Measurements from ENCODE around the gene AMMECR1.
"Not testable (repeated sequence)": the region's sequence is repeated elsewhere in the genome, so short reads cannot be mapped to it uniquely, and the experiment has no call there.

The AMMECR1 gene

DNA sequence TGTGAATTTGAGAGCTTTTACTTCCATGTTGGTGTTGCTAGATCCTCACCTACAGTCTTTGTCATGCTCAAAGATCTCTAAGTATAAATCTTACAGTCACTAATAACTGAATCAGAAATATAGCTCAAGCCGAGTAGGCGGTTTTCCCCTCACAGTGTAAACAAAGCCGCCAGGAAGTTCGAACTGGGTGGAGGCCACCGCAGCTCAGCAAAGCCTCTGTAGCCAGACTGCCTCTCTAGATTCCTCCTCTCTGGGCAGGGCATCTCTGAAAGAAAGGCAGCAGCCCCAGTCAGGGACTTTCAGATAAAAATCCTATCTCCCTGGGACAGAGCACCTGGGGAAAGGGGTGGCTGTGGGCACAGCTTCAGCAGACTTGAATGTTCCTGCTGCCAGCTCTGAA lies 79.6 kb downstream of the AMMECR1 start:
- H3K27me3 ChIP-seq (ENCODE audit: control insufficient read depth in 1 of 2, insufficient read depth in 2 of 2, low read length in 2 of 2); H3K27ac ChIP-seq (ENCODE audit: low read length); H3K36me3 ChIP-seq (ENCODE audit: control insufficient read depth in 2 of 2, insufficient read depth in 2 of 2, low read length in 2 of 2); H3K9me3 ChIP-seq (ENCODE audit: control insufficient read depth in 2 of 2, low read length in 2 of 2); H3K4me3 ChIP-seq (ENCODE audit: low read length in 2 of 2); H3K4me1 ChIP-seq (ENCODE audit: control insufficient read depth, insufficient read depth, low read length); H3K9ac ChIP-seq (ENCODE audit: low read length in 2 of 2): not testable (repeated sequence)

DNA sequence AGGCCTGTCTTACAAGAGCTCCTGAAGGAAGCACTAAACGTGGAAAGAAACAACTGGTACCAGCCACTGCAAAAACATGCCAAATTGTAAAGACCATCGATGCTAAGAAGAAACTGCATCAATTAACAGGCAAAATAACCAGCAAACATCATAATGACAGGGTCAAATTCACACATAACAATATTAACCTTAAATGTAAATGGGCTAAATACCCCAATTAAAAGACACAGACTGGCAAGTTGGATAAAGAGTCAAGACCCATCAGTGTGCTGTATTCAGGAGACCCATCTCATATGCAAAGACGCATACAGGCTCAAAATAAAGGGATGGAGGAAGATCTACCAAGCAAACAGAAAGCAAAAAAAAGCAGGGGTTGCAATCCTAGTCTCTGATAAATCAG lies 86.4 kb downstream of the AMMECR1 start:
- H3K27ac ChIP-seq (ENCODE audit: low read length); H3K4me3 ChIP-seq (ENCODE audit: low read length in 2 of 2); H3K36me3 ChIP-seq (ENCODE audit: control insufficient read depth in 2 of 2, insufficient read depth in 2 of 2, low read length in 2 of 2); H3K9ac ChIP-seq (ENCODE audit: low read length in 2 of 2); H3K27me3 ChIP-seq (ENCODE audit: control insufficient read depth in 1 of 2, insufficient read depth in 2 of 2, low read length in 2 of 2); H3K4me1 ChIP-seq (ENCODE audit: control insufficient read depth, insufficient read depth, low read length); H3K9me3 ChIP-seq (ENCODE audit: control insufficient read depth in 2 of 2, low read length in 2 of 2): not testable (repeated sequence)

DNA sequence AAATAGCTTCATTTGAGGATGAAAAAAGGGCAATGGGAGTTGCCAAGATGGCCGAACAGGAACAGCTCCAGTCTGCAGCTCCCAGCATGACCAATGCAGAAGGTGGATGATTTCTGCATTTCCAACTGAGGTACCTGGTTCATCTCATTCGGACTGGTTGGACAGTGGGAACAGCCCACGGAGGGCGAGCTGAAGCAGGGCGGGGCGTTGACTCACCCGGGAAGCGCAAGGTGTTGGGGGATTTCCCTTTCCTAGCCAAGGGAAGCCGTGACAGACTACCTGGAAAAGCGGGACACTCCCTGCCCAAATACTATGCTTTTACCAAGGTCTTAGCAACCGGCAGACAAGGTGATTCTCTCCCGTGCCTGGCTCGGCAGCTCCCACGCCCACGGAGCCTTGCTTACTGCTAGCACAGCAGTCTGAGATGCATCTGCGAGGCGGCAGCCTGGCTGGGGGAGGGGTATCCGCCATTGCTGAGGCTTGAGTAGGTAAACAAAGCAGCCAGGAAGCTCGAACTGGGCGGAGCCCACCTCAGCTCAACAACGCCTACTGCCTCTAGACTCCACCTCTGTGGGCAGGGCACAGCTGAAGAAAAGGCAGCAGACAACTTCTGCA lies 88.3 kb downstream of the AMMECR1 start:
- not testable (repeated sequence) for H3K9ac ChIP-seq (ENCODE audit: low read length in 2 of 2); H3K27ac ChIP-seq (ENCODE audit: low read length); H3K4me3 ChIP-seq (ENCODE audit: low read length in 2 of 2)

DNA sequence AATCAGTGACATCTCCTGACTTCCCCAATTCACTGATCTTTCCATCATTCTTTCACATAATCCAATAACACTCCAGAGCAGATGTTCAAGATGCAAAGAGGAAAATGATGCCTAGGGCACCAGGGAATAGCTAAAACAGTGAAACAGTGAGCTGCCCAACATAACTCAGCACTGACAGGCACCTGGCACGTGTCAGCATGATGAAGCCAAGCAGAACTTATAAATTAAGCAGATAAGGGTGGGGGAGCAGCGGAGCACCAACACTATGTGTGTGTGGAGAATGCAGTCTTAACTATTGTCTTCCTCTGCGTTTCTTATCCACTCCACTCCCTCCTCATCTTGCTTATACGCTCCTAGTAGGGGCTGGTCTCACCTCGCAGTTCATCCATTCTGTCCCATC lies 89.4 kb downstream of the AMMECR1 start:
- Histone ChIP-seq H3K27ac (ENCODE audit: low read length) (no peak overlapping the region), H3K36me3 (ENCODE audit: control insufficient read depth in 2 of 2, insufficient read depth in 2 of 2, low read length in 2 of 2) (no peaks in the 10 kb centered on the region), H3K4me1 (ENCODE audit: control insufficient read depth, insufficient read depth, low read length) (no peaks in the 10 kb centered on the region), H3K27me3 (ENCODE audit: control insufficient read depth in 1 of 2, insufficient read depth in 2 of 2, low read length in 2 of 2) (peaks cover 0 to 5% of the 10 kb centered on the region in 2 donors), H3K4me3 (ENCODE audit: low read length in 2 of 2) (no peak overlapping the region), H3K9me3 (ENCODE audit: control insufficient read depth in 2 of 2, low read length in 2 of 2) (no peaks in the 10 kb centered on the region), H3K9ac (ENCODE audit: low read length in 2 of 2) (no peak overlapping the region)

More for the DNA sequence above, 88.3 kb downstream of the AMMECR1 start:
- not testable (repeated sequence) for H3K9me3 ChIP-seq (ENCODE audit: control insufficient read depth in 2 of 2, low read length in 2 of 2); H3K27me3 ChIP-seq (ENCODE audit: control insufficient read depth in 1 of 2, insufficient read depth in 2 of 2, low read length in 2 of 2); H3K36me3 ChIP-seq (ENCODE audit: control insufficient read depth in 2 of 2, insufficient read depth in 2 of 2, low read length in 2 of 2); H3K4me1 ChIP-seq (ENCODE audit: control insufficient read depth, insufficient read depth, low read length)

DNA sequence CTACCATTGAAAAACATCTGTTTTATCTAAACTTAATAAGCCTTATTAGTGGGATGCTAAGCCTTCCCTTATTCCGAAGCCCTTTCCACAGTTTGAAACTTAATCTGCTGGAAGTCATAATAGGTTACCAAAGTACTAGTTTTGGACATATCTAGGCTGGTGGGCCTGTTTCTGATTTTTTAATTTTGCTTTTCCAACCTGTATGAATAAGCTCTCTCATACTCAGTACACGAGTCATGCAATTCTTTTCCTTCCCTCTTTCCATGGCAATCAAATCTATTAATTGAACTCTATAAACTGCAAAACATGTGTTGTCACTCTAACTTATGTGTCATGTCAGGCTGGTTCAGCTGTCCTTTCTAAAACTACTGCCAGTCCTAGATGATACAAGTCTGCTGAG lies 91.0 kb downstream of the AMMECR1 start:
- no peak overlapping the region for H3K4me3 ChIP-seq (ENCODE audit: low read length in 2 of 2)
- H3K9ac ChIP-seq (ENCODE audit: low read length in 2 of 2), result no peak overlapping the region
- H3K36me3 ChIP-seq (ENCODE audit: control insufficient read depth in 2 of 2, insufficient read depth in 2 of 2, low read length in 2 of 2), result no peaks in the 10 kb centered on the region
- no peak overlapping the region for H3K27ac ChIP-seq (ENCODE audit: low read length)
- peaks cover 0 to 5% of the 10 kb centered on the region in 2 donors for H3K27me3 ChIP-seq (ENCODE audit: control insufficient read depth in 1 of 2, insufficient read depth in 2 of 2, low read length in 2 of 2)
- no peaks in the 10 kb centered on the region for H3K9me3 ChIP-seq (ENCODE audit: control insufficient read depth in 2 of 2, low read length in 2 of 2)
- no peaks in the 10 kb centered on the region for H3K4me1 ChIP-seq (ENCODE audit: control insufficient read depth, insufficient read depth, low read length)

DNA sequence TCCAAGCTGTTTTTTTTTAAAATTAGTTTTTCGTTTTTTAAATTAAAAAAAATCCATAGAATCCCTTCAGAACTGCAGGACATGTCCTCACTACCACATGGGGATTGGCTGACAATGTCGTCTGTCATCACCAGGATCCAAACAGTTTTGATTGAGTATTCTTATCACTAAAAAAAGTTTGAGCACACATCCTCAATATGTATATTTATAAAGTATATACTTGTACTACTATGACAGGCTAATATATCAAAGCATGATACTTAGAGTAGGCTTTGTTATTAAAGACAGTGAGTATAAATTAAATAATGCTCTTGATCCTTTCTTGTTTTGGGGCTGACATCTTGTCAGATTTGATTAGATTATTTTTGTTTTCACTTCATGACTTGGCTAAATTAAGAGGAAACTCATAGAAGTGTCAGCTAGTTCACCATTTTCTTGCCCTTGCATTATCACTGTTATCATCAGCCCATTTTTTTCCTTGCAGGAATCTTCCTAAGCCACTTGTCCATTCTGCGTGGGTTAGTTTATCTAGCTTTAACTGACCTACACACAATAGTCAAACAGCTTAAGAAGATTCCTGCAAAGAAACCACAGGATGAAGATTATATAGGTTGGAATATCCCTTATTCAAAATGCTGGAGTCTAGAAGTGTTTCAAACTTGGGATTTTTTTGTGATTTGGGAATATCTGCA lies 92.8 kb downstream of the AMMECR1 start:
- Histone ChIP-seq H3K36me3 (ENCODE audit: control insufficient read depth in 2 of 2, insufficient read depth in 2 of 2, low read length in 2 of 2) (no peaks in the 10 kb centered on the region), H3K9ac (ENCODE audit: low read length in 2 of 2) (no peak overlapping the region), H3K4me1 (ENCODE audit: control insufficient read depth, insufficient read depth, low read length) (no peaks in the 10 kb centered on the region), H3K4me3 (ENCODE audit: low read length in 2 of 2) (no peak overlapping the region), H3K27me3 (ENCODE audit: control insufficient read depth in 1 of 2, insufficient read depth in 2 of 2, low read length in 2 of 2) (peaks cover 0 to 5% of the 10 kb centered on the region in 2 donors), H3K27ac (ENCODE audit: low read length) (no peak overlapping the region), H3K9me3 (ENCODE audit: control insufficient read depth in 2 of 2, low read length in 2 of 2) (no peaks in the 10 kb centered on the region)

DNA sequence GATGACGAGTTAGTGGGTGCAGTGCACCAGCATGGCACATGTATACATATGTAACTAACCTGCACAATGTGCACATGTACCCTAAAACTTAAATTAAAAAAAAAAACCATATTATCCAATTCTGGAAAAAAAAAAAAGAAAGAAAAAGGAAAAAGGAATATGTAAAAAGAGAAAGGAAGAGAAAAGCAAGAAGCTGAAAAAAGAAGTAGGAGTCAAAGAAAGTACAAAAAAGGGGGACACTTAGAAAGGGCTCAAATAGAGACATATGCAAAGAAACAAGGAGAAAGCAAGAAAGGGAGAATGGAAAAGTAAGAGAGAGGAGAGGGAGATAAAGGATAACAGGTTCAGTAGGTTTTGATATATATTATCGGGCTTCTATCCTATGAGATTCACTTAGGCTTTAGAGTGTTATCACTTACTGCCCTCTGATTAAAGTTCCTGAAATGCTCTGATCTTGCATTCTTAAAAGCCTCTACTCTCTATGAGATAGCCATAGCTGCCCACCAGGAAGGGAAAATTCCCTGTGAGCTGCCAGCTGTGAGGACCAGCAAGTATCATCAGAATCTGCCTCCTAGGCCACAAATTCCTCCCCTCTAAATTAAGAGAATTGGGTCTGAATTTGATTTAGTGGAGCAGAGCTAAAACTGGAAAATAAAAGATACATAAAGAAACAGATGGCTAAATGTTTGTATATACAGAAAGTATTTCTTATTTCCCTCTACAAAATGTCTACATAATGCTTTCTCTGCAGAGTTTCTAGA lies 95.2 kb downstream of the AMMECR1 start:
- Histone ChIP-seq H3K4me1 (ENCODE audit: control insufficient read depth, insufficient read depth, low read length) (no peaks in the 10 kb centered on the region), H3K9me3 (ENCODE audit: control insufficient read depth in 2 of 2, low read length in 2 of 2) (no peaks in the 10 kb centered on the region), H3K27ac (ENCODE audit: low read length) (no peak overlapping the region), H3K36me3 (ENCODE audit: control insufficient read depth in 2 of 2, insufficient read depth in 2 of 2, low read length in 2 of 2) (no peaks in the 10 kb centered on the region), H3K27me3 (ENCODE audit: control insufficient read depth in 1 of 2, insufficient read depth in 2 of 2, low read length in 2 of 2) (no peaks in the 10 kb centered on the region), H3K4me3 (ENCODE audit: low read length in 2 of 2) (no peak overlapping the region), H3K9ac (ENCODE audit: low read length in 2 of 2) (no peak overlapping the region)

DNA sequence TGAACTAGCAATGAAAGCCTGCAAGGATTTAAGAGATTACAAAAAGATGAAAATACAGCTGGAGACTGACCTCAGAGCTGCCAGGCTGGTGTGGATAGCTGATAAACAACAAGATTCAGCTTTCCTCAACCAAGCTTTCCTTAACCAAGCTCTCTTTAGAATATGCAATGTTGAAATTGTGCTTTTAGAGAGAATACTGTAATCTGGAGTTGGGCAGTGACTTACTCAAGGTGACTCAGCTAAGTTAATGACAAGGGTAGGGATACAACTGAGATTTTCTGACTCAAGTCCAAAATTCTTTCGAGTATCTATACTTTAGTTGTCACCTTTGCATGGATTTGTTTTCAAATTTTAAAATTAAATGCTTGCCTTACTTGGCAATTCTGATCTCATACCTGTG lies 98.0 kb downstream of the AMMECR1 start:
- Histone ChIP-seq H3K27me3 (ENCODE audit: control insufficient read depth in 1 of 2, insufficient read depth in 2 of 2, low read length in 2 of 2) (no peaks in the 10 kb centered on the region), H3K9ac (ENCODE audit: low read length in 2 of 2) (no peak overlapping the region), H3K4me3 (ENCODE audit: low read length in 2 of 2) (no peak overlapping the region), H3K9me3 (ENCODE audit: control insufficient read depth in 2 of 2, low read length in 2 of 2) (no peaks in the 10 kb centered on the region), H3K27ac (ENCODE audit: low read length) (no peak overlapping the region), H3K36me3 (ENCODE audit: control insufficient read depth in 2 of 2, insufficient read depth in 2 of 2, low read length in 2 of 2) (no peaks in the 10 kb centered on the region), H3K4me1 (ENCODE audit: control insufficient read depth, insufficient read depth, low read length) (no peaks in the 10 kb centered on the region)

DNA sequence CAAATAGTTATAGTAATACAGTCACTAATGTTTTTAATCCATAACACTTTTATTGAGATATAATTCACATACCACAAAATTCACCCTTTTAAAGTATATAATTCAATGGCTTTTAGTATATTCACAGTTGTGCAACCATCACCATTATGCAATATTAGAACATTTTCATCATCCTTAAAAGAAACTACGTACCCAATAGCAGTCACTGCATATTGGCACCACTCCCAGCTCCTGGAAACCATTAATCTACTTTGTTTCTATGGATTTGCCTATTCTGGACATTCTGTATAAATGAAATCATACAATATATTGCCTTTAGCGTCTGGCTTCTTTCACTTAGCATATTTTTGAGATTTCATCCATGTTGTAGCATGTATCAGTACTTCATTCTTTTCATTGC lies 99.3 kb downstream of the AMMECR1 start:
- H3K4me3 ChIP-seq (ENCODE audit: low read length in 2 of 2), result no peak overlapping the region
- H3K9ac ChIP-seq (ENCODE audit: low read length in 2 of 2), result no peak overlapping the region
- H3K4me1 ChIP-seq (ENCODE audit: control insufficient read depth, insufficient read depth, low read length), result no peaks in the 10 kb centered on the region
- H3K9me3 ChIP-seq (ENCODE audit: control insufficient read depth in 2 of 2, low read length in 2 of 2), result no peaks in the 10 kb centered on the region
- no peaks in the 10 kb centered on the region for H3K27me3 ChIP-seq (ENCODE audit: control insufficient read depth in 1 of 2, insufficient read depth in 2 of 2, low read length in 2 of 2)
- H3K27ac ChIP-seq (ENCODE audit: low read length), result no peak overlapping the region
- H3K36me3 ChIP-seq (ENCODE audit: control insufficient read depth in 2 of 2, insufficient read depth in 2 of 2, low read length in 2 of 2), result no peaks in the 10 kb centered on the region

DNA sequence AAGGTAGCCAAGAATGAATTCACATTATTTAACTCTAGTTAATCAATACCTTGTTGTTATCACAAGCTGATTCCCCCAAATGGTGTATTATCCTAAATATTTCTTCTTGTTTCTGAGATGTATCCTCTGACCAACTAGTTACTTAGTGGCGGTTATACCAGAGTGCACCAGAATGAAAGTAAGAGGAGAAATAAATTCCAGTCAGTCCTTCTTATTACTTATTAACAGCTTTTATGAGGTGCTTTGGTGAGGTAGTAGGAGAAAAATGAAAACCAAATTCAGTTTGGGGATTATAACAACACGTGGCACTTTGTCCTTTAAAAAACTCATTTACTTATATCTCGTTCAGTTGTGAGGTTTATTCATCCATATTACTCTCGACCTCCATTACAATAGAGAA lies 101.9 kb downstream of the AMMECR1 start:
- H3K27me3 ChIP-seq (ENCODE audit: control insufficient read depth in 1 of 2, insufficient read depth in 2 of 2, low read length in 2 of 2), result peaks cover 0 to 2% of the 10 kb centered on the region in 2 donors
- no peaks in the 10 kb centered on the region for H3K9me3 ChIP-seq (ENCODE audit: control insufficient read depth in 2 of 2, low read length in 2 of 2)
- H3K4me3 ChIP-seq (ENCODE audit: low read length in 2 of 2), result no peak overlapping the region
- no peaks in the 10 kb centered on the region for H3K4me1 ChIP-seq (ENCODE audit: control insufficient read depth, insufficient read depth, low read length)
- H3K36me3 ChIP-seq (ENCODE audit: control insufficient read depth in 2 of 2, insufficient read depth in 2 of 2, low read length in 2 of 2), result no peaks in the 10 kb centered on the region
- no peak overlapping the region for H3K9ac ChIP-seq (ENCODE audit: low read length in 2 of 2)
- H3K27ac ChIP-seq (ENCODE audit: low read length), result no peak overlapping the region

DNA sequence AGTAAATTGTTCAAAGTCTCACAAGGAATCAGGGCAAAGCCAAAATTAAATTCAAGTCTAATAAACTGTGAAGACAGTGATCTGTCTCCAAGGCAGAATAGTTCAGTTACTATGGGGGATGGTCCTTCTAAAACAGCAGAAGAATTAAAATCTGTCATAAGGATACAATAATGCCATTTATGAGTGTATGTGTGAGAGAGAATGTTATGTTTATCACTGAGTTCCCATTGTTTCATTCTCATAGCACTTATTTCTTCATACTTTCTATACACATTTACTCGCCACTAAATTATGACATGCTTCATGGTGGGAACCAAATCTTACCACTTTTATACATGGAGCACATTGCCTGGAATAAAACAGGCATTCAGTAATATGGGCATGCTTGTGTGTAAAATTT lies 102.5 kb downstream of the AMMECR1 start:
- no peak overlapping the region for H3K27ac ChIP-seq (ENCODE audit: low read length)
- no peaks in the 10 kb centered on the region for H3K4me1 ChIP-seq (ENCODE audit: control insufficient read depth, insufficient read depth, low read length)
- peaks cover 0 to 2% of the 10 kb centered on the region in 2 donors for H3K27me3 ChIP-seq (ENCODE audit: control insufficient read depth in 1 of 2, insufficient read depth in 2 of 2, low read length in 2 of 2)

More for the DNA sequence above, 102.5 kb downstream of the AMMECR1 start:
- H3K9ac ChIP-seq (ENCODE audit: low read length in 2 of 2), result no peak overlapping the region
- no peak overlapping the region for H3K4me3 ChIP-seq (ENCODE audit: low read length in 2 of 2)
- H3K9me3 ChIP-seq (ENCODE audit: control insufficient read depth in 2 of 2, low read length in 2 of 2), result no peaks in the 10 kb centered on the region
- no peaks in the 10 kb centered on the region for H3K36me3 ChIP-seq (ENCODE audit: control insufficient read depth in 2 of 2, insufficient read depth in 2 of 2, low read length in 2 of 2)

Data from stomach smooth muscle (tissue), 2 donors.